HL-60 (cell line): ENCODE results near the gene TTC32.

Source experiments
- DNase-seq, 2 experiments: peaks; one replicate each; pipeline ENCODE4 v3.0.0-alpha.2; 2010 to 2020; ENCODE audit warnings: low read depth in 1 of 2, low spot score in 1 of 2
- H3K27ac ChIP-seq: fragments of 250-450 bp; sonication (Bioruptor Pico); replicated peaks from 2 replicates; pipeline ENCODE4 v1.5.1; 2020; ENCODE audit warnings: mild to moderate bottlenecking, moderate library complexity
- H3K27me3 ChIP-seq: fragments of 250-450 bp; sonication (Bioruptor Pico); 2 replicates; pipeline ENCODE4 v1.5.1; 2021; ENCODE audit warnings: mild to moderate bottlenecking, moderate library complexity; ENCODE audit not compliant: insufficient read depth, poor library complexity, severe bottlenecking
- H3K4me3 ChIP-seq: replicated peaks from 2 replicates; pipeline ENCODE4 v1.5.1; 2011; ENCODE audit warnings: mild to moderate bottlenecking, control low read depth, low read length; ENCODE audit not compliant: insufficient read depth
- GABPA ChIP-seq: IDR thresholded peaks from 2 replicates; pipeline ENCODE4 v1.6.1; 2012; ENCODE audit warnings: low read depth
- POLR2AphosphoS5 ChIP-seq: IDR thresholded peaks from 2 replicates; pipeline ENCODE4 v1.6.1; 2012; ENCODE audit warnings: low read depth
- SPI1 ChIP-seq: IDR thresholded peaks from 2 replicates; pipeline ENCODE4 v1.6.1; 2012; ENCODE audit warnings: low read depth, mild to moderate bottlenecking, borderline replicate concordance
- TF ChIP-seq, protein P1 (sequence below): IDR thresholded peaks from 2 replicates; pipeline ENCODE4 v1.6.1; 2012; ENCODE audit warnings: low read depth; ENCODE audit not compliant: insufficient replicate concordance
- TF ChIP-seq, protein P2 (sequence below): IDR thresholded peaks from one replicate; pipeline ENCODE4 v1.5.1; 2011; ENCODE audit warnings: low read length, control low read depth, inconsistent platforms; ENCODE audit not compliant: insufficient read depth

Gene TTC32

DNA sequence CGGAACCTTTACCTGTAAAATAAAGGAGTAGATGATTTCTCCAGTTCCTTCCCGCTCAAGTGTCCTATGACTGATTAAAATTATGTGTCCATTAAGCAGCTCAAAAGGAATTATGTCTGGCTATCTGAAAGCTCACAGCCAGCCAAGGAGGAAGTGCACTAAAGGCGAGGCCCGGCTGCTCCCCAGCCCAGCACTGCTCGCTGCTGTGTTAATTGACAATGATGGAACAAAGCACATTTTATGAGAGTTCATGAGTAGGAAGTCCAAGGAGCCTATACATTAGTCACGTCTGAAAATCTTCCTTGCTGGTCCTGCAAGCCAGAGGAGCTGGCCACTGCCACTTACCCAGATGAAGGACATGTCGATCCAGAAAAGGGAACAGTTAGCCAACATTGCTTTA, 14.3 kb downstream of the TTC32 start:
- TF ChIP-seq SPI1, result peak; percentile 23; the same call in 1 of the 2 replicates
- TF ChIP-seq, protein P1, sequence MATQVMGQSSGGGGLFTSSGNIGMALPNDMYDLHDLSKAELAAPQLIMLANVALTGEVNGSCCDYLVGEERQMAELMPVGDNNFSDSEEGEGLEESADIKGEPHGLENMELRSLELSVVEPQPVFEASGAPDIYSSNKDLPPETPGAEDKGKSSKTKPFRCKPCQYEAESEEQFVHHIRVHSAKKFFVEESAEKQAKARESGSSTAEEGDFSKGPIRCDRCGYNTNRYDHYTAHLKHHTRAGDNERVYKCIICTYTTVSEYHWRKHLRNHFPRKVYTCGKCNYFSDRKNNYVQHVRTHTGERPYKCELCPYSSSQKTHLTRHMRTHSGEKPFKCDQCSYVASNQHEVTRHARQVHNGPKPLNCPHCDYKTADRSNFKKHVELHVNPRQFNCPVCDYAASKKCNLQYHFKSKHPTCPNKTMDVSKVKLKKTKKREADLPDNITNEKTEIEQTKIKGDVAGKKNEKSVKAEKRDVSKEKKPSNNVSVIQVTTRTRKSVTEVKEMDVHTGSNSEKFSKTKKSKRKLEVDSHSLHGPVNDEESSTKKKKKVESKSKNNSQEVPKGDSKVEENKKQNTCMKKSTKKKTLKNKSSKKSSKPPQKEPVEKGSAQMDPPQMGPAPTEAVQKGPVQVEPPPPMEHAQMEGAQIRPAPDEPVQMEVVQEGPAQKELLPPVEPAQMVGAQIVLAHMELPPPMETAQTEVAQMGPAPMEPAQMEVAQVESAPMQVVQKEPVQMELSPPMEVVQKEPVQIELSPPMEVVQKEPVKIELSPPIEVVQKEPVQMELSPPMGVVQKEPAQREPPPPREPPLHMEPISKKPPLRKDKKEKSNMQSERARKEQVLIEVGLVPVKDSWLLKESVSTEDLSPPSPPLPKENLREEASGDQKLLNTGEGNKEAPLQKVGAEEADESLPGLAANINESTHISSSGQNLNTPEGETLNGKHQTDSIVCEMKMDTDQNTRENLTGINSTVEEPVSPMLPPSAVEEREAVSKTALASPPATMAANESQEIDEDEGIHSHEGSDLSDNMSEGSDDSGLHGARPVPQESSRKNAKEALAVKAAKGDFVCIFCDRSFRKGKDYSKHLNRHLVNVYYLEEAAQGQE, result no peak
- no peak overlapping the region for H3K4me3 ChIP-seq
- no peaks in the 10 kb centered on the region for H3K27me3 ChIP-seq
- H3K27ac ChIP-seq, result no peak overlapping the region
- peak in 1 of 2 experiments; percentile 10 for DNase-seq

DNA sequence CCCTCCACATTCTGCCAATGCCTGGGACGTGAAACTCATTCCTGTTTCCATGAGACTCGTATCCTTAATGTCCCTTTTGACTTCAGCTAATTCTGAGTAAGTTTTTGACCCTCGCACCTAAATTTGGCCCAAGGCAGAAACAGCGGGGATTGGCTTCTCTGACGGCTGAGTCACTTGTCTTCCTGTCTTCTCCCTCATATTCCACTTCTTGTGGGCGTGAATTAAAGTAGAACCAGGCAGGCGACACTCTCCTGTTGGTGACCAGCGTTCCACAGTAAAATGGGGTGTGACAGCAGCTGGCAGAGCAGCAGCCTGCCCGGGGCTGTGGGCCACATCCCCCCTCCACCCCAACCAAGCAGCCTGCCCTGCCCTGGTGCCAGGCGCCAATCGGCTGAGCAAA, 15.5 kb downstream of the TTC32 start:
- Histone ChIP-seq H3K27ac (no peak overlapping the region), H3K4me3 (no peak overlapping the region), H3K27me3 (no peaks in the 10 kb centered on the region)
- no peak for DNase-seq
- TF ChIP-seq GABPA (no peak), SPI1 (no peak), POLR2AphosphoS5 (no peak)
- TF ChIP-seq, protein P2, sequence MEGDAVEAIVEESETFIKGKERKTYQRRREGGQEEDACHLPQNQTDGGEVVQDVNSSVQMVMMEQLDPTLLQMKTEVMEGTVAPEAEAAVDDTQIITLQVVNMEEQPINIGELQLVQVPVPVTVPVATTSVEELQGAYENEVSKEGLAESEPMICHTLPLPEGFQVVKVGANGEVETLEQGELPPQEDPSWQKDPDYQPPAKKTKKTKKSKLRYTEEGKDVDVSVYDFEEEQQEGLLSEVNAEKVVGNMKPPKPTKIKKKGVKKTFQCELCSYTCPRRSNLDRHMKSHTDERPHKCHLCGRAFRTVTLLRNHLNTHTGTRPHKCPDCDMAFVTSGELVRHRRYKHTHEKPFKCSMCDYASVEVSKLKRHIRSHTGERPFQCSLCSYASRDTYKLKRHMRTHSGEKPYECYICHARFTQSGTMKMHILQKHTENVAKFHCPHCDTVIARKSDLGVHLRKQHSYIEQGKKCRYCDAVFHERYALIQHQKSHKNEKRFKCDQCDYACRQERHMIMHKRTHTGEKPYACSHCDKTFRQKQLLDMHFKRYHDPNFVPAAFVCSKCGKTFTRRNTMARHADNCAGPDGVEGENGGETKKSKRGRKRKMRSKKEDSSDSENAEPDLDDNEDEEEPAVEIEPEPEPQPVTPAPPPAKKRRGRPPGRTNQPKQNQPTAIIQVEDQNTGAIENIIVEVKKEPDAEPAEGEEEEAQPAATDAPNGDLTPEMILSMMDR, result no peak
- TF ChIP-seq, protein P1, result no peak

DNA sequence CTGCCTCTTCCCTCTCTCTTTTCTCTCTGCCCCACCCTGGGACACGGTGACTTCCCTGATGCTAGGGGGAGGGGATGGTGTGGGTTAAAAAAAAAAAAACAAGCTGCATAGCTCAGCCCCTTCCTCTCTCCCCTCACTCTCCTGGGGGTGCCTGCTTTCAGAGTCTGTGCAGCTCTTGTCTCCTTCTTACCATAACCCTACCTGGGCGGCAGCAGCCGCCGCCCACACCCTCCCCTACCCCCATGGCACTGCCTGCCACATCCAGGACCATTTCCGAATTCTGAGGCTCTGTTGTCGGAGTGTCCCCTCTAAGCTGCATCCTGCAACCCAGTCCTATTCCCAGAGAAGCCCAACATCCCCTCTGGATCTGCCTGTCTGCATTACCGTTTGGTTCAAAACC, 16.0 kb downstream of the TTC32 start:
- TF ChIP-seq, protein P2, result no peak
- TF ChIP-seq POLR2AphosphoS5 (no peak), GABPA (no peak), SPI1 (no peak)
- TF ChIP-seq, protein P1, result no peak
- Histone ChIP-seq H3K27ac (no peak overlapping the region), H3K27me3 (no peaks in the 10 kb centered on the region), H3K4me3 (no peak overlapping the region)
- DNase-seq, result no peak
